Endothelial cell of umbilical vein (primary cell): ENCODE results near the gene APBA3. TPM values are rescaled to one million over a fixed set of nuclear protein-coding genes. Genes with fewer than 3 reads are reported as not detected.

ENCODE experiments used
- BruUV-seq: library from RNA; stranded (reverse); fragments of 400-500 nt; replicated peaks from 2 replicates; lab custom pipeline; 2021; lab: Mats Ljungman, UMichigan
- CTCF ChIA-PET: fragments of 300-600, 350-600 bp; sonication (Branson Sonifier 250); formaldehyde crosslinking; loops from one replicate; lab custom pipeline; 2021; ENCODE audit warnings: antibody characterized with exemption, inconsistent platforms; lab: Charles Lee
- POLR2A ChIA-PET: fragments of 300-600, 350-600 bp; sonication (Branson Sonifier 250); formaldehyde crosslinking; loops from one replicate; lab custom pipeline; 2021; ENCODE audit warnings: antibody characterized with exemption, inconsistent platforms; lab: Charles Lee
- DNase-seq: peaks from one replicate; pipeline ENCODE4 v3.0.0-alpha.2; 2011; ENCODE audit warnings: low read depth, low spot score
- FAIRE-seq: peaks from 2 replicates; lab custom pipeline; 2011; peaks lifted over from hg19 to GRCh38; lab: Jason Lieb, UNC
- H2AFZ ChIP-seq: 2 replicates; pipeline ENCODE4 v1.6.0; 2012; ENCODE audit warnings: low read depth, low read length, control low read depth, inconsistent platforms
- H3K27ac ChIP-seq: 2 replicates; pipeline ENCODE4 v1.5.1; 2011; ENCODE audit warnings: low read depth, mild to moderate bottlenecking, control low read depth, low read length, moderate library complexity; ENCODE audit not compliant: insufficient read depth
- H3K27me3 ChIP-seq, 2 experiments: 2 replicates each; pipeline versions ENCODE4 v1.6.0 to v1.6.1; 2011; ENCODE audit warnings: low read length in 2 of 2, mixed read lengths in 1 of 2; ENCODE audit not compliant: control insufficient read depth in 2 of 2, insufficient read depth in 2 of 2
- H3K36me3 ChIP-seq, 2 experiments: 2 replicates in 1 of 2; 3 replicates in 1 of 2; pipeline ENCODE4 v1.5.1; 2011; ENCODE audit warnings: low read length in 2 of 2, mild to moderate bottlenecking in 1 of 2, moderate library complexity in 1 of 2; ENCODE audit not compliant: control insufficient read depth in 2 of 2, insufficient read depth in 2 of 2; ENCODE audit errors: extremely low read depth in 1 of 2
- H3K4me1 ChIP-seq: 3 replicates; pipeline ENCODE4 v1.5.1; 2011; ENCODE audit warnings: mild to moderate bottlenecking, low read length; ENCODE audit not compliant: control insufficient read depth, insufficient read depth; ENCODE audit errors: extremely low read depth
- H3K4me2 ChIP-seq: 2 replicates; pipeline ENCODE4 v1.6.1; 2011; ENCODE audit warnings: low read length, control low read depth, mixed read lengths; ENCODE audit not compliant: insufficient read depth
- H3K4me3 ChIP-seq, 3 experiments: fragments of 200-600 bp in 1 of 3; sonication (generic), shearing (Covaris generic) in 1 of 3; replicated peaks in 1 of 3; 2 replicates each; pipeline ENCODE4 v1.5.1; 2011 to 2016; ENCODE audit warnings: control low read depth in 3 of 3, low read length in 3 of 3, mild to moderate bottlenecking in 2 of 3, inconsistent platforms in 1 of 3, low read depth in 1 of 3, moderate library complexity in 1 of 3; ENCODE audit not compliant: insufficient read depth in 1 of 3
- H3K79me2 ChIP-seq: 2 replicates; pipeline ENCODE4 v1.6.0; 2012; ENCODE audit warnings: low read length, inconsistent platforms; ENCODE audit not compliant: control insufficient read depth, insufficient read depth
- H3K9ac ChIP-seq: replicated peaks from 2 replicates; pipeline ENCODE3; 2011; ENCODE audit warnings: low read length, control low read depth; ENCODE audit not compliant: insufficient read depth; ENCODE audit errors: extremely low read depth
- H3K9me1 ChIP-seq: replicated peaks from 3 replicates; pipeline ENCODE4 v1.6.0; 2011; ENCODE audit warnings: mild to moderate bottlenecking, low read length; ENCODE audit not compliant: control insufficient read depth, insufficient read depth; ENCODE audit errors: extremely low read depth
- H3K9me3 ChIP-seq: replicated peaks from 2 replicates; pipeline ENCODE4 v1.5.1; 2012; ENCODE audit warnings: low read length, inconsistent platforms; ENCODE audit not compliant: control insufficient read depth, insufficient read depth
- H4K20me1 ChIP-seq: replicated peaks from 2 replicates; pipeline ENCODE3; 2011; ENCODE audit warnings: mild to moderate bottlenecking, low read length; ENCODE audit not compliant: control insufficient read depth, insufficient read depth; ENCODE audit errors: extremely low read depth
- CTCF ChIP-seq, 2 donors: IDR thresholded peaks; 1 replicate in 1 of 2; 2 replicates in 1 of 2; pipeline ENCODE4 v1.5.1; 2011; ENCODE audit warnings: low read length in 2 of 2, mild to moderate bottlenecking in 2 of 2, moderate library complexity in 2 of 2, control low read depth in 1 of 2, inconsistent platforms in 1 of 2, low read depth in 1 of 2; ENCODE audit not compliant: insufficient read depth in 1 of 2; ENCODE audit errors: extremely low read depth in 1 of 2
- EZH2 ChIP-seq: IDR thresholded peaks from 2 replicates; pipeline ENCODE4 v1.6.1; 2012; ENCODE audit warnings: borderline replicate concordance, low read depth, mild to moderate bottlenecking, moderate library complexity, low read length, inconsistent platforms; ENCODE audit not compliant: severe bottlenecking
- GATA2 ChIP-seq: IDR thresholded peaks from 2 replicates; pipeline ENCODE4 v1.7.0; 2011; ENCODE audit warnings: low read depth, mild to moderate bottlenecking, moderate library complexity, mixed read lengths, low read length; ENCODE audit not compliant: insufficient read length, insufficient read depth
- JUN ChIP-seq: IDR thresholded peaks from 2 replicates; pipeline ENCODE4 v1.6.1; 2011; ENCODE audit warnings: borderline replicate concordance, low read depth; ENCODE audit not compliant: insufficient read length, insufficient read depth
- MYC ChIP-seq: IDR thresholded peaks from one replicate; pipeline ENCODE4 v1.6.1; 2011; ENCODE audit warnings: mild to moderate bottlenecking, low read depth, low read length
- dilution Hi-C: fragments of 300-500 bp; cut with MboI; formaldehyde crosslinking; loops from one replicate; pipeline ENCODE4 v1.15.0; 2019; ENCODE audit warnings: low sequenced_read_pairs; ENCODE audit not compliant: extremely low pct_ligation_motif_present
- intact Hi-C: fragments of 100-400 bp; cut with micrococcal nuclease; formaldehyde crosslinking; loops from one replicate; pipeline ENCODE4 v1.10.0; 2022
- polyA plus RNA-seq, 4 experiments: library from polyadenylated mRNA; depleted of rRNA in 3 of 4; stranded (reverse) in 3 of 4; unstranded in 1 of 4; fragments of >200 nt; gene quantifications; 2 replicates each; pipeline versions ENCODE4 v1.2.1 to v1.2.3, GENCODE V29; 2011 to 2012; ENCODE audit warnings: missing spikeins in 1 of 4
- total RNA-seq: library from RNA; stranded (reverse); gene quantifications from 2 replicates; pipeline ENCODE4 v1.2.3, GENCODE V29; 2021

APBA3 gene
- total and polyA plus RNA-seq, 2 donors (not counting 3 experiments of a cell fraction or from before 2014, with no cell fraction given), result 23.4 to 25.1 TPM

DNA sequence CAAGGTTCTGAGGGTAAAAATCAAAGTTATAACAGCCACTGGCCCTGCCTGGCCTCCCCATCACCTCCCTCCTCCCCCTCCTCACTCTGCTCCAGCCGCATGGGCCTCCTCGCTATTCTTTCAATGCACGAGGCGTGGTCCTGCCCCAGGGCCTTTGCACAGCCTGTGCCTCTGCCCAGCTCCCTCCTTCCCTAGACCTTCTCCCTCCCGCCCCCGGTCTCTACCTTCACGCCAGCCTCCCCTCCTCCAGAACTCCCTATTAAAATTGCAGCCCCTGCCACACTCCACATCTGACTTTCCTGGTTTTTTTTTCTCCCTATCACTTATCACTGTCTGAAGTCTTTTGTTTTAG, 7.2 kb upstream of the APBA3 start:
- Histone ChIP-seq H3K4me3 (no peak overlapping the region), H3K27ac (no peak overlapping the region), H3K27me3 (no peaks in the 10 kb centered on the region), H3K9me3 (no peaks in the 10 kb centered on the region), H3K36me3 (peaks cover 2 to 10% of the 10 kb centered on the region in 2 experiments), H2AFZ (no peak overlapping the region), H4K20me1 (no peaks in the 10 kb centered on the region), H3K4me1 (peaks cover 10% of the 10 kb centered on the region), H3K9ac (no peak overlapping the region), H3K9me1 (no peaks in the 10 kb centered on the region), H3K79me2 (no peaks in the 10 kb centered on the region), H3K4me2 (no peak overlapping the region)
- ChIA-PET CTCF (interaction anchor here (1.0 kb wide), 1 partner anchor 52 kb away, joined by 3 read pairs; no protein-coding TSS in a partner anchor), POLR2A (no interaction called here)
- BruUV-seq, result no TSS peak
- dilution Hi-C loops, result no loop called here
- DNase-seq (no peak), FAIRE-seq (no peak)
- intact Hi-C loops, result no loop called here
- no peak for TF ChIP-seq EZH2
- no peak for TF ChIP-seq MYC
- TF ChIP-seq CTCF (IDR thresholded peaks at IDR 0.05; ENCODE audit: extremely low read depth in 1 of 2, insufficient read depth in 1 of 2, low read depth in 1 of 2, low read length in 2 of 2), result no peak
- no peak for TF ChIP-seq JUN
- no peak for TF ChIP-seq GATA2
